MCF 10A (cell line): ENCODE data around the gene CXCL10. TPM values are rescaled to one million over a fixed set of nuclear protein-coding genes. Genes with fewer than 3 reads are reported as not detected.

Experiments
- BruUV-seq: library from RNA; stranded (reverse); fragments of 400-500 nt; replicated peaks from 2 replicates; lab custom pipeline; 2021; lab: Mats Ljungman, UMichigan
- CTCF ChIA-PET: fragments of 300-600 bp; sonication (Branson Sonifier 250); formaldehyde crosslinking; extraction: SDS; loops from one replicate; lab custom pipeline; 2021; ENCODE audit warnings: antibody characterized with exemption, inconsistent platforms; lab: Yijun Ruan, JAX
- POLR2A ChIA-PET: fragments of 300-600, 350-650 bp; sonication (Branson Sonifier 250); formaldehyde crosslinking; extraction: SDS; loops from one replicate; lab custom pipeline; 2020; ENCODE audit warnings: antibody characterized with exemption, inconsistent platforms; lab: Yijun Ruan, JAX
- DNase-seq: peaks from one replicate; pipeline ENCODE4 v3.0.0-alpha.2; 2018; ENCODE audit not compliant: unreplicated experiment
- H3K27ac Mint-ChIP-seq: one replicate; pipeline ENCODE4 v1.8.0; 2022; ENCODE audit warnings: mild to moderate bottlenecking, low read depth, mixed read lengths; ENCODE audit not compliant: unreplicated experiment
- H3K27me3 Mint-ChIP-seq: one replicate; pipeline ENCODE4 v1.8.0; 2022; ENCODE audit warnings: mixed read lengths; ENCODE audit not compliant: insufficient read depth, unreplicated experiment
- H3K36me3 Mint-ChIP-seq: one replicate; pipeline ENCODE4 v1.8.0; 2022; ENCODE audit warnings: mild to moderate bottlenecking, moderate library complexity, mixed read lengths; ENCODE audit not compliant: insufficient read depth, unreplicated experiment
- H3K4me1 Mint-ChIP-seq: one replicate; pipeline ENCODE4 v1.8.0; 2022; ENCODE audit warnings: mixed read lengths; ENCODE audit not compliant: insufficient read depth, unreplicated experiment
- H3K4me3 Mint-ChIP-seq: one replicate; pipeline ENCODE4 v1.8.0; 2022; ENCODE audit warnings: mild to moderate bottlenecking, moderate library complexity, mixed read lengths; ENCODE audit not compliant: unreplicated experiment
- H3K9me3 Mint-ChIP-seq: one replicate; pipeline ENCODE4 v1.8.0; 2022; ENCODE audit warnings: mixed read lengths; ENCODE audit not compliant: unreplicated experiment
- intact Hi-C: fragments of 100-400 bp; cut with micrococcal nuclease; formaldehyde crosslinking; loops from 2 replicates; pipeline ENCODE4 v1.14.1; 2022
- total RNA-seq: library from RNA; stranded (reverse); gene quantifications from 2 replicates; pipeline ENCODE4 v1.2.3, GENCODE V29; 2022
- TF ChIP-seq, protein P1 (sequence below): fragments of 200-600 bp; IDR thresholded peaks from one replicate; pipeline ENCODE4 v1.8.0; 2022; ENCODE audit warnings: antibody characterized with exemption, mild to moderate bottlenecking; ENCODE audit not compliant: unreplicated experiment

Gene CXCL10
- total RNA-seq, 1 experiment from 2014 or later, result not detected

DNA sequence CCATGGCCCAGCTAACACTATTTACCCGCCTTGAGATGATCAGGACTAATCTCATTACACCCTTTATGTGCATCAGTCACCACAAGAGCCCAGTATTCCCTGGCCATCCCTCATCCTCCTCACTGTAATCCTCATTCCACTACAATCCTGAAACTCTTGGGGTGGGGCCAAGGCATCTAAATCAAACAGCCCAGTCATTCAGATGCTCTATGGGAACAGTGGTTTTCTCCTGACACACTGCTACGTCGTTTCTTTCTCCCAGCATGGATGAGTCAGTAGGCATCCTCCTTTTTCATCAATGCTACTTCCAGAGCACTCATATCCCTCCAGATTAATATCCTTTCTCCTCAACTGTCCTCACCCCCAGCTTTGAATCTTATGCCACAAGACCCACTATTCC, 38.2 kb downstream of the CXCL10 start:
- BruUV-seq, result no TSS peak
- no peak overlapping the region for H3K27ac Mint-ChIP-seq
- peak; percentile 14 for DNase-seq
- ChIA-PET CTCF (no interaction called here), POLR2A (no interaction called here)
- TF ChIP-seq, protein P1, sequence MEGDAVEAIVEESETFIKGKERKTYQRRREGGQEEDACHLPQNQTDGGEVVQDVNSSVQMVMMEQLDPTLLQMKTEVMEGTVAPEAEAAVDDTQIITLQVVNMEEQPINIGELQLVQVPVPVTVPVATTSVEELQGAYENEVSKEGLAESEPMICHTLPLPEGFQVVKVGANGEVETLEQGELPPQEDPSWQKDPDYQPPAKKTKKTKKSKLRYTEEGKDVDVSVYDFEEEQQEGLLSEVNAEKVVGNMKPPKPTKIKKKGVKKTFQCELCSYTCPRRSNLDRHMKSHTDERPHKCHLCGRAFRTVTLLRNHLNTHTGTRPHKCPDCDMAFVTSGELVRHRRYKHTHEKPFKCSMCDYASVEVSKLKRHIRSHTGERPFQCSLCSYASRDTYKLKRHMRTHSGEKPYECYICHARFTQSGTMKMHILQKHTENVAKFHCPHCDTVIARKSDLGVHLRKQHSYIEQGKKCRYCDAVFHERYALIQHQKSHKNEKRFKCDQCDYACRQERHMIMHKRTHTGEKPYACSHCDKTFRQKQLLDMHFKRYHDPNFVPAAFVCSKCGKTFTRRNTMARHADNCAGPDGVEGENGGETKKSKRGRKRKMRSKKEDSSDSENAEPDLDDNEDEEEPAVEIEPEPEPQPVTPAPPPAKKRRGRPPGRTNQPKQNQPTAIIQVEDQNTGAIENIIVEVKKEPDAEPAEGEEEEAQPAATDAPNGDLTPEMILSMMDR, result no peak
- peaks cover 19% of the 10 kb centered on the region for H3K36me3 Mint-ChIP-seq
- H3K27me3 Mint-ChIP-seq, result no peaks in the 10 kb centered on the region
- peaks cover 20% of the 10 kb centered on the region for H3K4me1 Mint-ChIP-seq
- intact Hi-C loops, result loop anchor here (5.0 kb wide), 1 partner anchor 162 kb away; the partner anchor contains the start of gene NUP54
- no peaks in the 10 kb centered on the region for H3K9me3 Mint-ChIP-seq
- no peak overlapping the region for H3K4me3 Mint-ChIP-seq

DNA sequence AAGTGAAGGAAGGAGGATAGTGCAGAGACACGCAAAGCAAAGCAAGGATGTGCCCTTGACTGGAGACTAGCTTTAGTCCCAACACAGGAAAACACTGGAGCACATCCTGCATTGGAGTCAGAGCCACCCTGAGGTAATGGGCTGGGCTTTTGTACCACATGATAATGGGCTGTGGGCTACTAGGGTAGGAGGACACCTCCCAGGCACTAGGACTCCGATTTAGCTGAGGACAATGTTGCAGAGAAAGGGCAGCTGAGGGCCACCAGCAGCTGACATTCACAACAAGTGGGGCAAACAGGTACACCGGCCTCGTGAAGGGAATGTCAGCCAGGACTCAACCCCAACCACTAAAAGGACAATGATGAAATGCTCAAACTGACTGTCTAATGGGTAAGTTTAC, 42.7 kb downstream of the CXCL10 start:
- intact Hi-C loops, result no loop called here
- no peak for DNase-seq
- Mint-ChIP-seq H3K36me3 (peaks cover 42% of the 10 kb centered on the region), H3K27me3 (no peaks in the 10 kb centered on the region), H3K4me1 (no peaks in the 10 kb centered on the region), H3K27ac (no peak overlapping the region), H3K9me3 (no peaks in the 10 kb centered on the region), H3K4me3 (no peak overlapping the region)
- ChIA-PET POLR2A (no interaction called here), CTCF (interaction anchor here (0.9 kb wide), 1 partner anchor 40 kb away, joined by 3 read pairs; the partner anchor contains the start of gene NAAA)
- BruUV-seq, result TSS peak; percentile 14
- TF ChIP-seq, protein P1, result no peak

DNA sequence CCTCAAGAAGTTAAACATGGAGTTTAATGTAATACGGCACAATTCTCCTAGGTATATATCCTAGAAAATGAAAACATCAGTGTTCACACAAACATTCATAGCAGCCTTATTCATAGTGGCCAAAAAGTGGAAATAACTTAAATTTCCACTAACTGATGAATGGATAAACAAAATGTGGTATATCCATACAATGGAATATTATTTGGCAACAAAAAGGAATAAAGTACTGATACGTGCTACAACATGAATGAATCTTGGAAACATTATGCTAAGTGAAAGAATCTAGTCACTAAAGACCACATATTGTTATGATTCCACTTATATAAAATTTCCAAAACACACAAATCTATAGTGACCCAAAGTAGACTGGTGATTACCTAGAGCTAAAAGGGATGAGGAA, 47.1 kb downstream of the CXCL10 start:
- TF ChIP-seq, protein P1, result no peak
- no TSS peak for BruUV-seq

DNA sequence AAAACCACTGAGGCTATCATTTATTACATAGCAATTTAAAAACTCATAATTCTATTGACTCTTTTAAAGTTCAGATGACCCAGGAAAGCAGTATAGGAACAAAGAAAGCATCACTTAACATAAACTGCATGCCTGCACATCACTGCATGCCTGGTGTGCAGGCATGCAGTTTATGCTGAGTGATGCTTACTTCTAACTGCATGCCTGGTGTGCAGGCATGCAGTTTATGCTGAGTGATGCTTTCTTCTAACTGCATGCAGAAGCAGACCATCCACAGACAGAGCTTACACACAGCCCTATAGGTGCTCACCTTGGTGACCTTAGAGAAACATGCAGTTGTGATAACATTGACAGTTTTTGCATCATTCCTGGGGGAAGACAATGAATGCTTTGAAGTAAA, 49.5 kb downstream of the CXCL10 start:
- DNase-seq, result no peak
- ChIA-PET POLR2A (no interaction called here), CTCF (interaction anchor here (0.6 kb wide), 1 partner anchor 79 kb away, joined by 3 read pairs; no protein-coding TSS in a partner anchor)
- no peaks in the 10 kb centered on the region for H3K27me3 Mint-ChIP-seq
- TF ChIP-seq, protein P1, result no peak
- no peak overlapping the region for H3K27ac Mint-ChIP-seq
- H3K36me3 Mint-ChIP-seq, result peaks cover 97% of the 10 kb centered on the region
- BruUV-seq, result no TSS peak
- no peaks in the 10 kb centered on the region for H3K4me1 Mint-ChIP-seq
- H3K4me3 Mint-ChIP-seq, result no peak overlapping the region
- H3K9me3 Mint-ChIP-seq, result no peaks in the 10 kb centered on the region
- intact Hi-C loops, result no loop called here

More for the DNA sequence above, 47.1 kb downstream of the CXCL10 start:
- H3K4me3 Mint-ChIP-seq, result no peak overlapping the region
- intact Hi-C loops, result no loop called here
- no peaks in the 10 kb centered on the region for H3K9me3 Mint-ChIP-seq
- peaks cover 80% of the 10 kb centered on the region for H3K36me3 Mint-ChIP-seq
- ChIA-PET POLR2A (interaction anchor here (1.7 kb wide), 1 partner anchor 38 kb away, joined by 3 read pairs; no protein-coding TSS in a partner anchor), CTCF (no interaction called here)
- no peaks in the 10 kb centered on the region for H3K4me1 Mint-ChIP-seq
- H3K27ac Mint-ChIP-seq, result no peak overlapping the region
- DNase-seq, result no peak
- no peaks in the 10 kb centered on the region for H3K27me3 Mint-ChIP-seq

Other genes starting within 250 kb of the CXCL10 start
- gene PPEF2, start 121.0 kb downstream of the CXCL10 start, total RNA-seq, result not detected in 2 replicates
- gene NAAA, start 82.5 kb downstream of the CXCL10 start, total RNA-seq, result 7.1 and 8.9 TPM in 2 replicates
- gene SDAD1, start 32.6 kb downstream of the CXCL10 start, total RNA-seq, result 50.1 and 57.6 TPM in 2 replicates
- gene CXCL9, start 16.0 kb downstream of the CXCL10 start, total RNA-seq, result not detected in 2 replicates
- not detected in 2 replicates for gene CXCL11, start 12.6 kb upstream of the CXCL10 start, total RNA-seq
- 0.83 TPM in 1 of 2 replicates, not detected in the other for gene ART3, start 51.2 kb upstream of the CXCL10 start, total RNA-seq
- 46.9 and 51.5 TPM in 2 replicates for gene NUP54, start 124.9 kb upstream of the CXCL10 start, total RNA-seq
- gene SCARB2, start 190.3 kb upstream of the CXCL10 start, total RNA-seq, result 67.2 and 71.4 TPM in 2 replicates
- gene FAM47E, start 228.2 kb upstream of the CXCL10 start, total RNA-seq, result 1.0 TPM in 2 replicates